Smooth muscle cell (in vitro differentiated cells): ENCODE results near the gene TNFSF8. TPM values are rescaled to one million over a fixed set of nuclear protein-coding genes. Genes with fewer than 3 reads are reported as not detected.

Source experiments
- DNase-seq: peaks from one replicate; lab custom pipeline; 2025; ENCODE audit not compliant: unreplicated experiment; lab: John Stamatoyannopoulos, UW
- H2AFZ ChIP-seq: fragments of 200-600 bp; sonication (generic); 2 replicates; pipeline ENCODE4 v1.6.0; 2016; ENCODE audit warnings: antibody characterized with exemption, low read depth, mild to moderate bottlenecking
- H3F3A ChIP-seq: fragments of 200-600 bp; sonication (generic); 2 replicates; pipeline ENCODE4 v1.6.0; 2017; ENCODE audit warnings: antibody characterized with exemption, low read depth
- H3K27ac ChIP-seq: fragments of 200-600 bp; sonication (generic); 2 replicates; pipeline ENCODE4 v1.5.1; 2016; ENCODE audit warnings: low read depth, mild to moderate bottlenecking
- H3K27me3 ChIP-seq: fragments of 200-600 bp; sonication (generic); 2 replicates; pipeline ENCODE4 v1.6.1; 2016; ENCODE audit warnings: low read depth, mild to moderate bottlenecking
- H3K36me3 ChIP-seq: fragments of 200-600 bp; sonication (generic); 2 replicates; pipeline ENCODE4 v1.5.1; 2016; ENCODE audit warnings: low read depth
- H3K4me1 ChIP-seq: fragments of 200-600 bp; sonication (generic); 2 replicates; pipeline ENCODE4 v1.5.1; 2016; ENCODE audit warnings: low read depth
- H3K4me2 ChIP-seq: fragments of 200-600 bp; sonication (generic); 2 replicates; pipeline ENCODE4 v1.6.0; 2016; ENCODE audit warnings: mild to moderate bottlenecking
- H3K4me3 ChIP-seq: fragments of 200-600 bp; sonication (generic); 2 replicates; pipeline ENCODE4 v1.5.1; 2016; ENCODE audit warnings: mild to moderate bottlenecking
- H3K79me2 ChIP-seq: fragments of 200-600 bp; sonication (generic); 2 replicates; pipeline ENCODE4 v1.6.0; 2016; ENCODE audit warnings: low read depth, mild to moderate bottlenecking
- H3K9ac ChIP-seq: fragments of 200-600 bp; sonication (generic); 2 replicates; pipeline ENCODE4 v1.6.0; 2016; ENCODE audit warnings: low read depth
- H3K9me3 ChIP-seq: fragments of 200-600 bp; sonication (generic); replicated peaks from 2 replicates; pipeline ENCODE4 v1.5.1; 2016; ENCODE audit warnings: low read depth
- H4K20me1 ChIP-seq: fragments of 200-600 bp; sonication (generic); 2 replicates; pipeline ENCODE4 v1.6.0; 2016; ENCODE audit warnings: low read depth
- CTCF ChIP-seq: fragments of 200-600 bp; sonication (generic); IDR thresholded peaks from 2 replicates; pipeline ENCODE4 v1.5.1; 2017; ENCODE audit warnings: borderline replicate concordance, mild to moderate bottlenecking, antibody characterized with exemption; ENCODE audit not compliant: insufficient read depth, poor library complexity, severe bottlenecking
- WGBS: methylation state at CpG from one replicate; pipeline ENCODE4 v1.1.7; 2016; ENCODE audit warnings: low lambda C conversion rate; 5-methylcytosine and 5-hydroxymethylcytosine counted together
- polyA plus RNA-seq: library from polyadenylated mRNA; unstranded; fragments of >200 nt; fragmentation: Nextera tagmentation; extraction: Ambion mirVana; gene quantifications from 2 replicates; pipeline ENCODE4 v1.2.1, GENCODE V29; 2016
- total RNA-seq: library from RNA; depleted of rRNA; stranded (reverse); fragments of >200 nt; gene quantifications from 2 replicates; pipeline ENCODE4 v1.2.3, GENCODE V29; 2014

Gene TNFSF8
- total and polyA plus RNA-seq, 2 experiments from 2014 or later: not detected

GRCh38 chr9:114878879-114879564 is 51.4 kb downstream of the TNFSF8 start:
- Histone ChIP-seq H3F3A (no peaks in the 10 kb centered on the region), H3K4me2 (no peak overlapping the region), H3K27me3 (no peaks in the 10 kb centered on the region), H3K79me2 (no peaks in the 10 kb centered on the region), H3K27ac (no peak overlapping the region), H3K4me1 (no peaks in the 10 kb centered on the region), H2AFZ (no peak overlapping the region), H3K9ac (no peak overlapping the region), H4K20me1 (no peaks in the 10 kb centered on the region), H3K9me3 (no peaks in the 10 kb centered on the region), H3K4me3 (no peak overlapping the region), H3K36me3 (no peaks in the 10 kb centered on the region)
- WGBS: 82% methylated on average over 4 of the region's 4 CpGs
- TF ChIP-seq CTCF: no peak
- DNase-seq: no peak

DNA sequence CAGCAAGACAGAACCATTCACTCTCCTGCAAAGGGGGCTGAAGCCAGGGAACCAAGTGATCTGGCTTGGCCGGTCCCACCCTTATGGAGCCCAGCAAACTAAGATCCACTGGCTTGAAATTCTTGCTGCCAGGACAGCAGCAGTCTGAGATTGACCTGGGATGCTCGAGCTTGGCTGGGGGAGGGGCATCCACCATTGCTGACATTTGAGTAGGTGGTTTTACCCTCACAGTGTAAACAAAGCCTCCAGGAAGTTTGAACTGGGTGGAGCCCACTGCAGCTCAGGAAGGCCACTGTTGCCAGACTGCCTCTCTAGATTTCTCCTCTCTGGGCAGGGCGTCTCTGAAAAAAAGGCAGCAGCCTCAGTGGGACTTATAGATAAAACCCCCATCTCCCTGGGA is 60.5 kb downstream of the TNFSF8 start:
- no peak for TF ChIP-seq CTCF
- Histone ChIP-seq H2AFZ (no peak overlapping the region), H3K9me3 (no peaks in the 10 kb centered on the region), H3K27me3 (no peaks in the 10 kb centered on the region), H3K4me2 (no peak overlapping the region), H3K9ac (no peak overlapping the region), H3F3A (no peaks in the 10 kb centered on the region), H3K4me3 (no peak overlapping the region), H3K79me2 (no peaks in the 10 kb centered on the region), H3K27ac (no peak overlapping the region), H3K36me3 (no peaks in the 10 kb centered on the region), H3K4me1 (no peaks in the 10 kb centered on the region), H4K20me1 (no peaks in the 10 kb centered on the region)
- DNase-seq: no peak
- WGBS: 63% methylated on average over 3 of the region's 3 CpGs

- Histone ChIP-seq H3K4me2 (no peak overlapping the region), H3K9me3 (no peaks in the 10 kb centered on the region), H3K4me3 (no peak overlapping the region), H3K9ac (no peak overlapping the region), H3K4me1 (no peaks in the 10 kb centered on the region), H3K36me3 (no peaks in the 10 kb centered on the region), H2AFZ (no peak overlapping the region), H3K27me3 (no peaks in the 10 kb centered on the region), H3K79me2 (no peaks in the 10 kb centered on the region), H4K20me1 (no peaks in the 10 kb centered on the region), H3K27ac (no peak overlapping the region), H3F3A (no peaks in the 10 kb centered on the region)
- no peak for DNase-seq
- no peak for TF ChIP-seq CTCF
- WGBS: 95% methylated on average over 5 of the region's 5 CpGs
Observed at GRCh38 chr9:114869378-114869777, 61.0 kb downstream of the TNFSF8 start.

- Histone ChIP-seq H3K36me3 (no peaks in the 10 kb centered on the region), H3K27me3 (no peaks in the 10 kb centered on the region), H4K20me1 (no peaks in the 10 kb centered on the region), H3K27ac (no peak overlapping the region), H3K4me2 (no peak overlapping the region), H3K4me3 (no peak overlapping the region), H3K9ac (no peak overlapping the region), H3K79me2 (no peaks in the 10 kb centered on the region), H2AFZ (no peak overlapping the region), H3K9me3 (no peaks in the 10 kb centered on the region), H3F3A (no peaks in the 10 kb centered on the region), H3K4me1 (no peaks in the 10 kb centered on the region)
- TF ChIP-seq CTCF: no peak
- no peak for DNase-seq
- WGBS: 93% methylated on average over 5 of the region's 5 CpGs
Observed at GRCh38 chr9:114867327-114867726, 63.1 kb downstream of the TNFSF8 start.
